ENCODE results near the gene ABCA4. TPM values are rescaled to one million over a fixed set of nuclear protein-coding genes. Genes with fewer than 3 reads are reported as not detected.

ABCA4 gene
- total RNA-seq, 5 donors from 2014 or later (not counting 1 experiment from before 2014, with no cell fraction given): not detected

- H3K27me3 Mint-ChIP-seq: peaks cover 8 to 11% of the 10 kb centered on the region in 2 donors
- Histone ChIP-seq H3K27ac (ENCODE audit: low read length) (no peak overlapping the region), H3K4me1 (ENCODE audit: control insufficient read depth in 1 of 2, extremely low read depth in 1 of 2, insufficient read depth in 2 of 2, low read length in 2 of 2) (peaks cover 0 to 4% of the 10 kb centered on the region in 2 experiments), H3K9me3 (no peaks in the 10 kb centered on the region), H3K27me3 (replicated peaks in 1 of 2; ENCODE audit: control insufficient read depth in 2 of 2, extremely low read depth in 1 of 2, insufficient read depth in 2 of 2, low read length in 1 of 2) (peaks cover 0 to 7% of the 10 kb centered on the region in 2 experiments), H3K4me3 (ENCODE audit: control insufficient read depth in 1 of 2, extremely low read depth in 1 of 2, low read length in 1 of 2) (no peak overlapping the region), H3K36me3 (ENCODE audit: control insufficient read depth in 2 of 2, extremely low read depth in 1 of 2, insufficient read depth in 1 of 2, low read length in 1 of 2) (no peaks in the 10 kb centered on the region)
- ATAC-seq (replicated peaks in 1 of 4): no peak
- DNase-seq: no peak
- WGBS (ENCODE audit: insufficient coverage): no CpG with 5 or more reads among the region's 4 CpGs
- H3K4me1 Mint-ChIP-seq: no peaks in the 10 kb centered on the region
- POLR2A ChIA-PET: no interaction called here
- H3K4me3 Mint-ChIP-seq: no peak overlapping the region
- no peak overlapping the region for H3K27ac Mint-ChIP-seq
- H3K9me3 Mint-ChIP-seq: no peaks in the 10 kb centered on the region
- H3K36me3 Mint-ChIP-seq: no peaks in the 10 kb centered on the region
- CTCF ChIA-PET: no interaction called here
These were observed 89.8 kb downstream of the ABCA4 start for GRCh38 chr1:94031154-94031553.

GRCh38 chr1:94029130-94029993, 91.6 kb downstream of the ABCA4 start:
- 70% methylated on average over 5 of the region's 6 CpGs for WGBS (ENCODE audit: insufficient coverage)
- H3K36me3 Mint-ChIP-seq: no peaks in the 10 kb centered on the region
- H3K4me1 Mint-ChIP-seq: no peaks in the 10 kb centered on the region
- DNase-seq (no peak), ATAC-seq (replicated peaks in 1 of 4) (no peak)
- ChIA-PET POLR2A (interaction anchor here in 1 of 2 donors (0.7 kb wide), 1 partner anchor 21 kb away, joined by 3 read pairs; no protein-coding TSS in a partner anchor), CTCF (interaction anchor here in 1 of 2 donors (0.8 to 0.9 kb wide), 2 partner anchors 16 to 685 kb away, joined by 3 read pairs; no protein-coding TSS in a partner anchor)
- H3K4me3 Mint-ChIP-seq: no peak overlapping the region
- no peak overlapping the region for H3K27ac ChIP-seq (ENCODE audit: low read length)
- no peaks in the 10 kb centered on the region for H3K36me3 ChIP-seq (ENCODE audit: control insufficient read depth in 2 of 2, extremely low read depth in 1 of 2, insufficient read depth in 1 of 2, low read length in 1 of 2)
- H3K27me3 ChIP-seq (replicated peaks in 1 of 2; ENCODE audit: control insufficient read depth in 2 of 2, extremely low read depth in 1 of 2, insufficient read depth in 2 of 2, low read length in 1 of 2): peaks cover 0 to 11% of the 10 kb centered on the region in 2 experiments
- H3K4me3 ChIP-seq (ENCODE audit: control insufficient read depth in 1 of 2, extremely low read depth in 1 of 2, low read length in 1 of 2): no peak overlapping the region
- no peaks in the 10 kb centered on the region for H3K9me3 ChIP-seq
- no peaks in the 10 kb centered on the region for H3K9me3 Mint-ChIP-seq
- H3K27ac Mint-ChIP-seq: no peak overlapping the region
- H3K4me1 ChIP-seq (ENCODE audit: control insufficient read depth in 1 of 2, extremely low read depth in 1 of 2, insufficient read depth in 2 of 2, low read length in 2 of 2): peaks cover 0 to 4% of the 10 kb centered on the region in 2 experiments
- H3K27me3 Mint-ChIP-seq: peaks cover 0 to 14% of the 10 kb centered on the region in 2 donors

GRCh38 chr1:94027721-94028515, 93.0 kb downstream of the ABCA4 start:
- no peaks in the 10 kb centered on the region for H3K36me3 Mint-ChIP-seq
- H3K27ac ChIP-seq (ENCODE audit: low read length): no peak overlapping the region
- peaks cover 0 to 15% of the 10 kb centered on the region in 2 donors for H3K27me3 Mint-ChIP-seq
- no peaks in the 10 kb centered on the region for H3K9me3 ChIP-seq
- peaks cover 0 to 11% of the 10 kb centered on the region in 2 experiments for H3K27me3 ChIP-seq (replicated peaks in 1 of 2; ENCODE audit: control insufficient read depth in 2 of 2, extremely low read depth in 1 of 2, insufficient read depth in 2 of 2, low read length in 1 of 2)
- H3K4me1 ChIP-seq (ENCODE audit: control insufficient read depth in 1 of 2, extremely low read depth in 1 of 2, insufficient read depth in 2 of 2, low read length in 2 of 2): peaks cover 0 to 4% of the 10 kb centered on the region in 2 experiments
- ChIA-PET CTCF (interaction anchor here (0.5 to 1.6 kb wide), 3 partner anchors 10 to 436 kb away, joined by 3 read pairs; no protein-coding TSS in a partner anchor), POLR2A (no interaction called here)
- 91% methylated on average over 1 of the region's 5 CpGs for WGBS (ENCODE audit: insufficient coverage)
- no peak overlapping the region for H3K27ac Mint-ChIP-seq
- no peaks in the 10 kb centered on the region for H3K9me3 Mint-ChIP-seq
- no peaks in the 10 kb centered on the region for H3K4me1 Mint-ChIP-seq
- no peak overlapping the region for H3K4me3 Mint-ChIP-seq
- ATAC-seq (replicated peaks in 1 of 4) (no peak), DNase-seq (no peak)
- no peak overlapping the region for H3K4me3 ChIP-seq (ENCODE audit: control insufficient read depth in 1 of 2, extremely low read depth in 1 of 2, low read length in 1 of 2)
- H3K36me3 ChIP-seq (ENCODE audit: control insufficient read depth in 2 of 2, extremely low read depth in 1 of 2, insufficient read depth in 1 of 2, low read length in 1 of 2): no peaks in the 10 kb centered on the region

- no peaks in the 10 kb centered on the region for H3K36me3 ChIP-seq (ENCODE audit: control insufficient read depth in 2 of 2, extremely low read depth in 1 of 2, insufficient read depth in 1 of 2, low read length in 1 of 2)
- CTCF ChIA-PET: interaction anchor here (0.6 to 1.7 kb wide), 7 partner anchors 9 to 778 kb away, joined by 3 to 10 read pairs (median 4); no protein-coding TSS in a partner anchor
- ATAC-seq (replicated peaks in 1 of 4) (no peak), DNase-seq (no peak)
- H3K9me3 Mint-ChIP-seq: no peaks in the 10 kb centered on the region
- no peak overlapping the region for H3K4me3 ChIP-seq (ENCODE audit: control insufficient read depth in 1 of 2, extremely low read depth in 1 of 2, low read length in 1 of 2)
- no peaks in the 10 kb centered on the region for H3K4me1 Mint-ChIP-seq
- peaks cover 0 to 11% of the 10 kb centered on the region in 2 experiments for H3K4me1 ChIP-seq (ENCODE audit: control insufficient read depth in 1 of 2, extremely low read depth in 1 of 2, insufficient read depth in 2 of 2, low read length in 2 of 2)
- no peak overlapping the region for H3K27ac Mint-ChIP-seq
- H3K27me3 ChIP-seq (replicated peaks in 1 of 2; ENCODE audit: control insufficient read depth in 2 of 2, extremely low read depth in 1 of 2, insufficient read depth in 2 of 2, low read length in 1 of 2): peaks cover 0 to 13% of the 10 kb centered on the region in 2 experiments
- no peak overlapping the region for H3K4me3 Mint-ChIP-seq
- peaks cover 0 to 17% of the 10 kb centered on the region in 2 donors for H3K27me3 Mint-ChIP-seq
- H3K36me3 Mint-ChIP-seq: no peaks in the 10 kb centered on the region
- WGBS (ENCODE audit: insufficient coverage): 87% methylated on average over 8 of the region's 10 CpGs
- POLR2A ChIA-PET: no interaction called here
- H3K9me3 ChIP-seq: no peaks in the 10 kb centered on the region
- no peak overlapping the region for H3K27ac ChIP-seq (ENCODE audit: low read length)
These were observed 94.1 kb downstream of the ABCA4 start for GRCh38 chr1:94026619-94027380.

GRCh38 chr1:94025383-94026340, 95.3 kb downstream of the ABCA4 start:
- Histone ChIP-seq H3K27ac (ENCODE audit: low read length) (no peak overlapping the region), H3K27me3 (replicated peaks in 1 of 2; ENCODE audit: control insufficient read depth in 2 of 2, extremely low read depth in 1 of 2, insufficient read depth in 2 of 2, low read length in 1 of 2) (peaks cover 0 to 9% of the 10 kb centered on the region in 2 experiments), H3K9me3 (no peaks in the 10 kb centered on the region), H3K36me3 (ENCODE audit: control insufficient read depth in 2 of 2, extremely low read depth in 1 of 2, insufficient read depth in 1 of 2, low read length in 1 of 2) (no peaks in the 10 kb centered on the region), H3K4me3 (ENCODE audit: control insufficient read depth in 1 of 2, extremely low read depth in 1 of 2, low read length in 1 of 2) (no peak overlapping the region), H3K4me1 (ENCODE audit: control insufficient read depth in 1 of 2, extremely low read depth in 1 of 2, insufficient read depth in 2 of 2, low read length in 2 of 2) (peaks cover 0 to 16% of the 10 kb centered on the region in 2 experiments)
- Mint-ChIP-seq H3K4me1 (peaks cover 0 to 7% (median 0%) of the 10 kb centered on the region in 3 donors), H3K4me3 (no peak overlapping the region), H3K36me3 (no peaks in the 10 kb centered on the region), H3K27me3 (peaks cover 0 to 13% of the 10 kb centered on the region in 2 donors), H3K9me3 (no peaks in the 10 kb centered on the region), H3K27ac (no peak overlapping the region)
- WGBS (ENCODE audit: insufficient coverage): 49% methylated on average over 4 of the region's 18 CpGs
- ChIA-PET POLR2A (interaction anchor here in 1 of 2 donors (0.6 kb wide), 1 partner anchor 455 kb away, joined by 3 read pairs; no protein-coding TSS in a partner anchor), CTCF (interaction anchor here (0.6 to 1.7 kb wide), 14 partner anchors 10 to 780 kb away, joined by 3 to 10 read pairs (median 3); no protein-coding TSS in a partner anchor)
- peak in 1 of 35 experiments; percentile 37 for DNase-seq
- ATAC-seq (replicated peaks in 1 of 4): no peak

Measured in T-cell (primary cell).